Right ventricle myocardium inferior (tissue), 1 donor: Measurements from ENCODE around the gene CALY. TPM values are rescaled to one million over a fixed set of nuclear protein-coding genes. Genes with fewer than 3 reads are reported as not detected.

Experiments
- ATAC-seq: fragments of 200-7000 bp; cut with Tn5 transposase; one replicate; pipeline ENCODE4 v1.9.1; 2020; ENCODE audit warnings: mild to moderate bottlenecking, moderate library complexity
- DNase-seq: peaks from one replicate; pipeline ENCODE4 v3.0.0; 2021; ENCODE audit errors: missing footprints
- intact Hi-C: fragments of 100-400 bp; cut with DNase I; formaldehyde crosslinking; loops from one replicate; pipeline ENCODE4 v1.11.0; 2022
- microRNA-seq: library from miRNA; unstranded; fragments of <30 nt; microRNA quantifications from one replicate; pipeline ENCODE4 v1.2.0, GENCODE V29; 2020
- total RNA-seq: library from RNA; stranded (reverse); fragmentation: NEBNext Ultra II Directional; extraction: Animal tissue kit (Norgen Biotek cat#: 25700); gene quantifications from one replicate; pipeline ENCODE4 v1.2.1, GENCODE V29; 2021
- donor health status: DM: no; HTN: yes; CAD: no; lungs with severe emphysema.

The CALY gene
- total RNA-seq, 1 donor from 2014 or later = not detected

DNA sequence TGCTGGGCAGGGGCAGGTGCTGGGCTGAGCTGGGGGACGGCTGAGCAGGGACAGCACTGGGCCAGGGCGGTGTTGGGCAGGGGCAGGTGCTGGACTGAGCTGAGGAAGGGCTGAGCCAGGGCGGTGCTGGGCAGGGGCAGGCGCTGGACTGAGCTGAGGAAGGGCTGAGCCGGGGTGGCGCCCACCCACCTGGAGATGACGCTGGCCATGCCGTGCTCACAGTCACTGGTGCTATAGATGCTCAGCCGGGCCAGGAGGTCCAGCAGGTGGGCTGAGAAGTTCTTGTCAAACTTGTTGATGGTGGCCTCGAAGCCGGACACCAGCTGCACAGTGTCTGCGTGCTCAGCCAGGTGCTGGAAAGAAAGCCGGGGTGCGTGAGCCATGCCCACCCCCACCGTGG is 55.6 kb downstream of the CALY start:
- intact Hi-C loops = no loop called here
- no peak for ATAC-seq
- DNase-seq = no peak

DNA sequence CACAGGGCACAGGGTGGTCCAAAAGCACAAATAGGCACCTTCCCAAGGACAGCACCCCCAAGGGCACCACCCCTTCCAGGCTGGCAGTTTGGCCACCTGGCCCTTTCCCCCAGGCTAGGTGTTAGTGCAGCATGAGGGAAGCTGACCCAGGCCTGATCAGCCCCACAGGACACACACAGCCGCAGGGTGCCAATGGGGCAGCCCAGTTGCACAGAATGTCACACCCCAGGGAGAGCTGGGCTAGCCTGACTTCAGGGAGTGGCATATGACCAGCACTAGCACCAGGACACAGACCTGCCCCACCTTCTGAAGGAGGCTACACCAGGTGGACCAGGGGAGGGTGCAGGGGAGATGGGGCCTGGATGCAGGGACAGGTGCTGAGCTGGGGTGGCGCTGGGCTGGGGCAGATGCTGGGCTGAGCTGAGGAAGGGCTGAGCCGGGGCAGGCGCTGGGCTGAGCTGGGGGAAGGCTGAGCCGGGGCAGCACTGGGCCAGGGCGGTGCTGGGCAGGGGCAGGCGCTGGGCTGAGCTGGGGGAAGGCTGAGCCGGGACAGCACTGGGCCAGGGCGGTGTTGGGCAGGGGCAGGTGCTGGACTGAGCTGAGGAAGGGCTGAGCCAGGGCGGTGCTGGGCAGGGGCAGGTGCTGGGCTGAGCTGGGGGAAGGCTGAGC is 56.2 kb downstream of the CALY start:
- intact Hi-C loops = no loop called here

DNA sequence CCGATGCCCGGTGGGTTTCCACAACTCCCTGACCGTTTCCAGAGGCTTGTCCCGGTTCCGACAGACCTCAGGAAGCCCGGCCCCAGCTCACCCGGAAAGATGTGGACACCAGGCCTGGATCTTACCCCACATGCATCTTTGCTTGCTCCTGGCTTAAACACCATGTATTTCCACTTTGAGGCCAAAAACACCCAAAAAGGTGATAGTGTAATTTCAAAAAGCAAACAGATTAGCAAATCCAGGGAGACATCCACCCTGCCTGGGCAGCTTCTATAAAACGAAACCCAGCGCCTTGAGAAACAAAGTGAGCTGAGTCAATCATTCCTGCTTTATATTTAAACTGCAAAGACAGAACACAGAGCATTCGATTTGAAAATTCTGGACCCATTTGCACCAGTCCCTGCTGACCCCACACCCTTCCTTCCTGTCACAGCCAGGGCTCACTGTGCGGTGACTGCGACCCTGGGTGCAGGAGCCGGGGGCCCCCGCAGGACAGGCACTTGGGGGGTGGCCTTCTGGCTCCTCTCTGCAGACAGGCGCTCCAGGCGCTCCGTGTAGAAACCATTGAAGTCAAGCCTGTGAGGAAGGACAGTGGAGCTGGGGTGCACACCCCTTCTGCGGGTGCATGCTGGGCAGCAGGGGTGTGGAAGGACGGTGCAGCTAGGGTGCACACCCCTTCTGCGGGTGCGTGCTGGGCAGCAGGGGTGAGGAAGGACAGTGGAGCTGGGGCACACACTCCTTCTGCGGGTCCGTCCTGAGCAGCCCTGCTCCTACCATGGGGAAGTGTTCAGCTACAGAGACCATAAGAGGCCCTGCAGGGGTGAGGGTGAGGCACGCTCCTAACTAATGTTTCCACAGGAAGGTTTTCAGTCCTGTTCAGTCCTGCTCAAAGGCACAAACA is 57.1 kb downstream of the CALY start:
- intact Hi-C loops = no loop called here
- ATAC-seq = no peak
- no peak for DNase-seq

More for the DNA sequence above, 56.2 kb downstream of the CALY start:
- DNase-seq (no peak), ATAC-seq (no peak)

DNA sequence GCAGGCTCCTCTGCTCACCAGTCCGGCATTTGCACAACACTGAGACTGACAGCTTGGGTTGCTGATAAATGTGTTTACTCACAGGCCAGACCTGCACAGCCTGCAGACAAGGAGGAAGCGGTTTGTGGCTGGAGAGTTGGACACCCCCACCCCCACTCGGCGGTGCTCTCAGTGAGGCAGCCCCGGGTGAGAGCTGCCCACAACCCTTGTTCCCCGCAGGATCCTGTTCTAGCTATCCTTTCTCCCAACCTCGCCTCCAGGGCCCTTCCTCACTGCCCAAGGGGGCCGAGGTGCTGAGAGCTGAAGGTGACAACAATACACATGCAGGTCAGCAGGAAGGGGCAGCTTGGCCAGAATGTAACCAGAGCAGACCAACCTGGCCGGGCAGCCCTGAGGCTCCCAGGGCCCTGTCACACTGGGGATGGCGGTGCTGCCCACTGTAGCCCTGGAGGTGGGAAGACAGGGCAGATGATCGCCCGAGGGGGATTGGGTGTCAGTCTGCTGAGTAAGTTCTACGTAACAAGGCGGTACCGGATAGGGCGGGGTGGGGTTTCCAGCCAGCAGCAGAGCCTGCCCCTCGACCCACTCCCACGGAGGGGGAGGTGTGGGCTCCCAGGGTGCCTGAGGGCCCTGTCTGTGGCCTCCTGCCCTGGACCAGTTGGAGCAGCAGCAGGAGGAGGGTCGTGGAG is 58.0 kb downstream of the CALY start:
- intact Hi-C loops = no loop called here
- peak; percentile 27 for ATAC-seq
- DNase-seq = peak; percentile 90

DNA sequence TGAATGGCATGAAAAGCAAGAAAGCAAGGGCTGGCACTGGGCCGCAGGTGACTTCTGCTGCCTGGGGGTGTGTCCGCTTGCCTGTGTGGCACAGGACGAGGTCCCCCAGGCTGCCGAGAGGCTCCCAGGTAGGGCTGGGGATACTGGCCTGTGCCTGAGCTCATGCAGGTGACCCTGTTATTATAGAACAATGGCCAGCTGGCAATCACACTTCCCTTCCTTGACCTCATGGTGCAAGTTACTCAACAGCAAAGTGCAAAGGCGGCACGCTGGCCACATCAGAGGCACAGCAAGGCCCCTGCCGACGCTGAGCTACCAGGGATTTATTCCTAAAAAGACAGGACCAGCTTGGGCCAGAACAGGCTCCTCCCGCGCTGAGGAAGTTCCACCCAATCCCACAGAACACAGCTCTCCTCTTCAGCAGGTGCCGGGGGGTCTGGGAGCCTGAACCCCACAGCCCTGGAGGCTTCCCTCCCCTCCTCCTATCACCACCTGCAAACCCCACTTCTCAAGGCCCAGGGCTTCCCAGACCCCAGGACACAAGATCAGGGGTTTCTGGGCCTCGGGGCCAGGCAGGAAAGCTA is 58.6 kb downstream of the CALY start:
- DNase-seq (no peak), ATAC-seq (no peak)
- intact Hi-C loops = no loop called here

DNA sequence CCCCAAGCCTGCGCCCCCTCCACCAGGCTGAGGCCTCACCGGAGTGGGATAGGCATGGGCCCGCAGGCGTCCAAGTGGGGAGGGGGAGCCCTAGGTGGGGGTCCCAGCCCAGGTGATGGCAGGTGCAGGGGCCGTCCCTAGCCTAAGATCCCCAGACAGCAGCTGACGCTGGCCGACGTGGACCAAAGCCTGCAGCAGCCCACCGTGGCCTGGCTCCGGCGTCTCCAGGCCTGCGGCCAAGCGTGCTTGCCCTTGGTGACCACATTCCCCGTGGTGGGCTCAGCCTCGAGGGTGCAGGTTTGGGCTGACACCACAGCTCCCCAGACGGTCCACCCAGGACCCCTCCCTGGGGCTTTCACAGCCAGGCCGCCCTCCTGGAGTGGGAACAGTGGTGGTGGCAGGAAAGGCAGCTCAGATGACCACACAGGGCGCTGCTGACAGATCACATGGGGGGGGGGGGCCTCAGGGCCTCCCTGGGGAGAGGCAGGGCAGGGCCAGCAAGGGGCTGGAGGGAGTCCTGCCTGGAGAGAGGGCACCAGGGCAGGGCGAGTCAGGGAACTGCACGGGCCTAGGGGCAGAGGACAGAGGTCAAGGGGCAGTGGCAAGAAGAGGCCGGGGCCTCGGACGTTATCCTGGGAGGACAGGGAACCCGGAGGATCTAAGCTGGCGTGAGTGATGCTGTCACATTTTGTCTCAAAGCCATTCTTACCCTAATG is 59.3 kb downstream of the CALY start:
- ATAC-seq (no peak), DNase-seq (no peak)
- intact Hi-C loops = no loop called here

DNA sequence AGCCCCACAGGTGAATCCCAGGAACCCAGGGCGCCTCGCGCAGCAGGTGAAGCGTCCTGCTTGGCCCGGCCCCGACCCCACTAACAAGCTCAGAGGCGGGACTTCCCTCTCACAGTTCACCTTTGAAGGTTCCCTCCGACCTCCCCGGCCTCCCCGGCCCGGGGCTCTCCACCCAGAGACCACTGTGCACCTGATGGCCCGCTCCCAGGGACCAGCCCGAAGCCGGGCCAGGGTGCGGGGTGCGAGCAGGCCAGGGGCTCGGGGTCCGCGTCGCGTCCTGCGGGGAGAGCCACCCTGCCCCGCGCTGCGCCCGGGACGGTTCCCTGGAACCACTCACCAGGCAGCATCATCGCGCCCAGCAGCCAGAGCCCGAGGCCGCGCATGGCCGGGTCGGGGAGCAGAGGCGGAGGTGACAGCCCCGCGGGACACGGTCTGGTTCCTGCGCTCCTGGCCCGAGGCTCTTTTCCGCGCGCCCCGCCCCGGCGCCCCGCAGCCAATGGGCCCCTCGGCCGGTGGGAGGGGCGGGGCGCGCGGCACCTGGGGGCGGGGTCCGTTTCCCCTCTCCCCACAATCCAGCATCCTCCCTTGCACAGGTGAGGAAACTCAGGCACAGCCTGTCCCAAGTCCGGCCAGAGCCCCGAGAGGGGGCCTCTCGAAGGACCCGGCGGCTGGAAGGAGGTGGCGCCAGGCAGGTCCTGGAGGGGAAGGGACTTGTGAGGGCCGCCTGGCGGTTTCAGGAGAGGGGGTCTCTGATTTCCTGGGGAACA is 60.1 kb downstream of the CALY start, which contains the start of gene ADAM8:
TSS of gene ADAM8 (minus strand) at position 434 of the 767 bp plus-strand sequence. CDS start at position 383, 51 bp downstream.
- ATAC-seq (peak; percentile 12), DNase-seq (peak; percentile 88)
- intact Hi-C loops = no loop called here

DNA sequence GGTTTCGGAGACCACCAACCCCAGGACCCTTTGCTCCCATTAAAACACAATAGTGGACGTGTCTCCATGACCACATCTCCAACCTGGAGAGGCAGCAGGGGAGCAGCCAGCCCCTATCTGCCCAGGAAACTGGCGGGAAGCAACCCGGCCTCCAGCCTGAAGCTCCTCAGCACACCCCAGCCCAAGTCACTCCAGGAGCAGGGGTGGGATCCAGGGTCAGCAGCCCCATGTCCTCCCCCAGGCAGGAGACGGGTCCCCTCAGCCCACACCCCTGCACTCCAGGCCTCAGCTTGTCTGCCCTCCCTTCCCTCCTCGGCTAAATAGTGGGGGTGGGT is 60.6 kb downstream of the CALY start:
- ATAC-seq = no peak
- intact Hi-C loops = no loop called here
- no peak for DNase-seq

DNA sequence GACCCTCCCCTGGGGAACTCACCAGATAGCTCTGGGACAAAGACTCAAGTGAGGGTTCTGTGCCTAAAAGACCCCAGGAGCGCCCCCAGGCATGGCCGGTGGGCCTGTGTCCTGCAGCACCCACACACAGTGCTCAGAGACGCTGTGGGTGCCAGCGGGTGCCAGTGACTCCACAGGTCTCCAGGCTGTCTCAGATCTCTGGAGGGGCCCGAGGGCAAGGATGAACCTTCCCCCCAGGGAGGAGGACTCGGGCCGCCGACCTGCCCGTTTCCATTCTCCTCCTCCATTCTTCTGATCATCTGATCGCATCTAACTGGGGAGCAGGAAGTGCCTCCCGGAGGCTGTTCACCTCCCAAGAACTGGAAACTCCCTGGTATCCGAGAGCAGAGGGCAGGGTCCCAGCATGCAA is 61.0 kb downstream of the CALY start:
- DNase-seq (no peak), ATAC-seq (no peak)
- intact Hi-C loops = no loop called here

DNA sequence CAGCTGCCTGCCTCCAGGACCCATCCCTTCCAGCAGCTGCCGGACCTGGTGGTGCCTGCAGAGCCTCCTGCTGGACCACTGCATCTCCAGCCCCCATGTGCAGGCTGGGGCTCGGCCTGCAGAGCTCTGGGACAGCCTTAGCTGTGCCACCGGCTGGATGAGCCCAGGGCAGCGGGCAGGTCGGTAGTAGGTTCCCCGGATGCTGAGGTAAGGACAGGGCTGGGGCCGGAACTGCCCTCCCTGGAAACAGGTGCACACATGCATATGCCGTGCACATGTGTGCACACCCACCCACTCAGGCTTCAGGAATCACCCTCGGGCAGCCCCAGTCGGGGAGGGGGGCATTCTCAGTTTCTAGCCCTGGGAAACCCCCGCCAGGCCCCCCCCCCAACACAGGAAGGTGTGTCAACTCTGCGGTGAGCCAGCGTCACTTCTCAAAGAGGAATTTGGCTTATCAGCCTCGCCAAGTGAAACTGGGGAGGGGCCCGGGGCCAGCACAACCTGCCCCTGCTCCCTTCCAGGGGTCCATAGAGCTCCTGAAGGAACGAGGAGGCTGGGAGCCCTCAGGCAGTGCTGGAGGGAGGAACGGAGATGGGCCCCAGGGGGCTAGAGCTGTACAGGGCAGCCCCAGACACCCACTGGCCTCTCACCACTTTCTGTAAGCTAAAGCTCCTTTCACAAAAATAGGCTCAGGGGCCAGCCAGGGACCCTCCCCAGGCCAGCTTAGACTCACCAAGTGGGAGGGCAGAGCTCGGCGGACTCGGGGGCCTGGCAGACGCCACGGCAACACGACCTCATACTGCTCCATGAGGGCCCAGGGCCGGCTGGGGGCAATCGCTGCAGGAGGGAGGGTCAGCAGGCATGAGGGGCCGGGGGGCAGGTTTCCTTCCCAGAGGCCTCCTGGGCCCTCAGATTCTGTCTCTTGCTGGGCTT is 61.7 kb downstream of the CALY start:
- DNase-seq = no peak
- no peak for ATAC-seq
- intact Hi-C loops = no loop called here

Small RNA genes lying within 50 kb of the gene (microRNA-seq; reads per million reads assigned to microRNA genes)
- gene MIR3944 = not detected

Other genes with a start within 250 kb of the CALY start
- gene ADGRA1, start 249.0 kb downstream of the CALY start, total RNA-seq = not detected
- not detected for gene KNDC1, start 176.7 kb downstream of the CALY start, total RNA-seq
- not detected for gene UTF1, start 106.7 kb downstream of the CALY start, total RNA-seq
- 0.54 TPM for gene VENTX, start 99.0 kb downstream of the CALY start, total RNA-seq
- gene ADAM8, start 60.0 kb downstream of the CALY start, total RNA-seq = 2.0 TPM
- 44.7 TPM for gene TUBGCP2, start 28.0 kb downstream of the CALY start, total RNA-seq
- 39.4 TPM for gene ZNF511, start 28.0 kb downstream of the CALY start, total RNA-seq
- not detected for gene PRAP1, start 10.5 kb upstream of the CALY start, total RNA-seq
- 7.9 TPM for gene FUOM, start 21.1 kb upstream of the CALY start, total RNA-seq
- 224 TPM for gene ECHS1, start 36.5 kb upstream of the CALY start, total RNA-seq
- gene PAOX, start 42.4 kb upstream of the CALY start, total RNA-seq = 3.5 TPM
- 17.8 TPM for gene MTG1, start 57.3 kb upstream of the CALY start, total RNA-seq
- not detected for gene SPRN, start 87.7 kb upstream of the CALY start, total RNA-seq
- gene SCART1, start 117.0 kb upstream of the CALY start, total RNA-seq = 0.30 TPM
- 0.89 TPM for gene CYP2E1, start 190.5 kb upstream of the CALY start, total RNA-seq
- 0.35 TPM for gene SYCE1, start 228.7 kb upstream of the CALY start, total RNA-seq